MM.1S (cell line): ENCODE measurements around the gene DNAJB11.

Experiments
- CTCF ChIP-seq: fragments of 300-600 bp; sonication (generic); IDR thresholded peaks from 2 replicates; pipeline ENCODE4 v1.5.1; 2016; ENCODE audit warnings: antibody characterized with exemption, low read length, mixed read lengths
- EZH2 ChIP-seq: fragments of 300-600 bp; sonication (generic); optimal IDR thresholded peaks from 2 replicates; pipeline ENCODE3; 2017; ENCODE audit warnings: low read depth, mild to moderate bottlenecking, antibody characterized with exemption, low read length, mixed read lengths

GRCh38 chr3:186564586-186564985 is 5.9 kb upstream of the DNAJB11 start:
- no peak for TF ChIP-seq EZH2
- TF ChIP-seq CTCF, result no peak
